ENCODE data around the gene PDS5B.
A peak's percentile ranks its signal among the peaks of the same experiment; 100 is the strongest.

Gene PDS5B

GRCh38 chr13:32588736-32589135 is 2.5 kb downstream of the PDS5B start:
- no peak for DNase-seq (ENCODE audit: low read depth)

- DNase-seq (ENCODE audit: low read depth), result no peak
Observed at GRCh38 chr13:32589471-32589870, 3.2 kb downstream of the PDS5B start.

GRCh38 chr13:32590266-32590665 is 4.0 kb downstream of the PDS5B start:
- DNase-seq (ENCODE audit: low read depth), result no peak

GRCh38 chr13:32592082-32592481 is 5.8 kb downstream of the PDS5B start:
- no peak for DNase-seq (ENCODE audit: low read depth)

GRCh38 chr13:32594157-32594738 is 8.0 kb downstream of the PDS5B start:
- no peak for DNase-seq (ENCODE audit: low read depth)

- DNase-seq (ENCODE audit: low read depth), result no peak
Observed at GRCh38 chr13:32595306-32595705, 9.1 kb downstream of the PDS5B start.

GRCh38 chr13:32600890-32601289 is 14.6 kb downstream of the PDS5B start:
- no peak for DNase-seq (ENCODE audit: low read depth)

- no peak for DNase-seq (ENCODE audit: low read depth)
Observed at GRCh38 chr13:32609428-32609827, 23.2 kb downstream of the PDS5B start.

- no peak for DNase-seq (ENCODE audit: low read depth)
Observed at GRCh38 chr13:32610538-32610937, 24.3 kb downstream of the PDS5B start.

- DNase-seq (ENCODE audit: low read depth), result no peak
Observed at GRCh38 chr13:32610977-32611376, 24.7 kb downstream of the PDS5B start.

- no peak for DNase-seq (ENCODE audit: low read depth)
Observed at GRCh38 chr13:32616883-32617511, 30.7 kb downstream of the PDS5B start.

- no peak for DNase-seq (ENCODE audit: low read depth)
Observed at GRCh38 chr13:32622827-32623226, 36.6 kb downstream of the PDS5B start.

GRCh38 chr13:32624441-32624840 is 38.2 kb downstream of the PDS5B start:
- no peak for DNase-seq (ENCODE audit: low read depth)

GRCh38 chr13:32627793-32628192 is 41.5 kb downstream of the PDS5B start:
- DNase-seq (ENCODE audit: low read depth), result no peak

- no peak for DNase-seq (ENCODE audit: low read depth)
Observed at GRCh38 chr13:32629313-32629712, 43.1 kb downstream of the PDS5B start.

- no peak for DNase-seq (ENCODE audit: low read depth)
Observed at GRCh38 chr13:32629866-32630265, 43.6 kb downstream of the PDS5B start.

GRCh38 chr13:32632343-32632909 is 46.2 kb downstream of the PDS5B start:
- DNase-seq (ENCODE audit: low read depth), result no peak

GRCh38 chr13:32636711-32637110 is 50.5 kb downstream of the PDS5B start:
- no peak for DNase-seq (ENCODE audit: low read depth)

GRCh38 chr13:32638739-32639138 is 52.5 kb downstream of the PDS5B start:
- no peak for DNase-seq (ENCODE audit: low read depth)

- peak; percentile 19 for DNase-seq (ENCODE audit: low read depth)
Observed at GRCh38 chr13:32639502-32640105, 53.4 kb downstream of the PDS5B start.

GRCh38 chr13:32642316-32642715 is 56.1 kb downstream of the PDS5B start:
- no peak for DNase-seq (ENCODE audit: low read depth)

- no peak for DNase-seq (ENCODE audit: low read depth)
Observed at GRCh38 chr13:32642858-32643257, 56.6 kb downstream of the PDS5B start.

GRCh38 chr13:32645854-32646253 is 59.6 kb downstream of the PDS5B start:
- no peak for DNase-seq (ENCODE audit: low read depth)

All from activated gamma-delta T cell treated with anti-CD3 and anti-CD28 coated beads, Interleukin-2, amount 50 U/mL, for 16 hours (primary cell).